WTC11 (cell line): ENCODE measurements around the gene COG2. TPM values are rescaled to one million over a fixed set of nuclear protein-coding genes. Genes with fewer than 3 reads are reported as not detected.
A peak's percentile ranks its signal among the peaks of the same experiment; 100 is the strongest.
"Not testable (repeated sequence)": the region's sequence is repeated elsewhere in the genome, so short reads cannot be mapped to it uniquely, and the experiment has no call there.

Source experiments
- ATAC-seq: fragments of 200-7000 bp; cut with Tn5 transposase; 2 replicates; pipeline ENCODE4 v1.10.0; 2021; ENCODE audit warnings: mild to moderate bottlenecking, moderate library complexity
- CTCF ChIA-PET: fragments of 300-600 bp; sonication (Branson Sonifier 250); formaldehyde crosslinking; loops from one replicate; lab custom pipeline; 2021; ENCODE audit warnings: antibody characterized with exemption; lab: Charles Lee
- POLR2A ChIA-PET: fragments of 350-600 bp; sonication (Branson Sonifier 250); formaldehyde crosslinking; loops from one replicate; lab custom pipeline; 2021; ENCODE audit warnings: antibody characterized with exemption; lab: Charles Lee
- DNase-seq: peaks from one replicate; pipeline ENCODE4 v3.0.0; 2021; ENCODE audit warnings: low spot score
- H3K27ac Mint-ChIP-seq: 2 replicates; pipeline ENCODE4 v1.8.0; 2021; ENCODE audit warnings: mixed read lengths
- H3K27me3 Mint-ChIP-seq: 2 replicates; pipeline ENCODE4 v1.8.0; 2021; ENCODE audit warnings: low read depth, mild to moderate bottlenecking, moderate library complexity, mixed read lengths
- H3K36me3 Mint-ChIP-seq: 2 replicates; pipeline ENCODE4 v1.8.0; 2021; ENCODE audit warnings: mixed read lengths
- H3K4me1 Mint-ChIP-seq: 2 replicates; pipeline ENCODE4 v1.8.0; 2022; ENCODE audit warnings: mixed read lengths
- H3K4me3 Mint-ChIP-seq: 2 replicates; pipeline ENCODE4 v1.8.0; 2021; ENCODE audit warnings: mild to moderate bottlenecking, moderate library complexity, mixed read lengths
- H3K9me3 Mint-ChIP-seq: 2 replicates; pipeline ENCODE4 v1.8.0; 2021; ENCODE audit warnings: mixed read lengths
- ATF1 ChIP-seq: sonication (generic); formaldehyde crosslinking; IDR thresholded peaks from 2 replicates; pipeline ENCODE4 v1.8.1; 2023; ENCODE audit warnings: mild to moderate bottlenecking, moderate library complexity, missing genetic modification reagents
- GABPB1 ChIP-seq: sonication (generic); formaldehyde crosslinking; IDR thresholded peaks from 2 replicates; pipeline ENCODE4 v1.8.1; 2023; ENCODE audit warnings: mild to moderate bottlenecking, missing genetic modification reagents
- GTF2I ChIP-seq: fragments of 250-450 bp; sonication (Bioruptor Pico); conservative IDR thresholded peaks from 2 replicates; pipeline ENCODE4 v1.4.0; 2021; ENCODE audit warnings: mild to moderate bottlenecking
- MYBL2 ChIP-seq: sonication (generic); formaldehyde crosslinking; IDR thresholded peaks from 2 replicates; pipeline ENCODE4 v1.8.1; 2023; ENCODE audit warnings: mild to moderate bottlenecking, moderate library complexity, missing genetic modification reagents
- NFATC4 ChIP-seq: fragments of 250-450 bp; sonication (Bioruptor Pico); IDR thresholded peaks from 2 replicates; pipeline ENCODE4 v1.9.0; 2021; ENCODE audit warnings: mild to moderate bottlenecking
- NFE2L1 ChIP-seq: sonication (generic); formaldehyde crosslinking; IDR thresholded peaks from 2 replicates; pipeline ENCODE4 v1.8.1; 2023; ENCODE audit warnings: missing genetic modification reagents
- NR3C1 ChIP-seq: sonication (generic); formaldehyde crosslinking; conservative IDR thresholded peaks from 2 replicates; pipeline ENCODE4 v1.8.1; 2023; ENCODE audit warnings: low read depth, mild to moderate bottlenecking, missing genetic modification reagents
- SP1 ChIP-seq: sonication (generic); formaldehyde crosslinking; conservative IDR thresholded peaks from 2 replicates; pipeline ENCODE4 v1.8.1; 2022; ENCODE audit warnings: missing genetic modification reagents
- TP53 ChIP-seq: sonication (generic); formaldehyde crosslinking; IDR thresholded peaks from 2 replicates; pipeline ENCODE4 v1.8.1; 2023; ENCODE audit warnings: mild to moderate bottlenecking, missing genetic modification reagents
- ZNF219 ChIP-seq: sonication (generic); formaldehyde crosslinking; IDR thresholded peaks from 2 replicates; pipeline ENCODE4 v1.8.0; 2023; ENCODE audit warnings: missing genetic modification reagents, mild to moderate bottlenecking, borderline replicate concordance
- ZNF263 ChIP-seq: sonication (generic); formaldehyde crosslinking; IDR thresholded peaks from 2 replicates; pipeline ENCODE4 v1.8.1; 2022; ENCODE audit warnings: low read depth, mild to moderate bottlenecking, moderate library complexity, missing genetic modification reagents
- ZNF423 ChIP-seq: fragments of 250-450 bp; sonication (Bioruptor Pico); IDR thresholded peaks from 2 replicates; pipeline ENCODE4 v2.1.2; 2022; ENCODE audit warnings: mild to moderate bottlenecking, moderate library complexity
- total RNA-seq: library from RNA; stranded (reverse); gene quantifications from 3 replicates; pipeline ENCODE4 v1.2.3, GENCODE V29; 2021
- TF ChIP-seq, protein P1 (sequence below): sonication (generic); formaldehyde crosslinking; IDR thresholded peaks from 2 replicates; pipeline ENCODE4 v1.8.1; 2022; ENCODE audit warnings: low read depth, missing genetic modification reagents, borderline replicate concordance
- TF ChIP-seq, protein P2 (sequence below): sonication (generic); formaldehyde crosslinking; IDR thresholded peaks from 2 replicates; pipeline ENCODE4 v1.8.0; 2022; ENCODE audit warnings: mild to moderate bottlenecking, missing genetic modification reagents

Gene COG2
- total RNA-seq, 1 experiment from 2014 or later: 30.9 TPM

DNA sequence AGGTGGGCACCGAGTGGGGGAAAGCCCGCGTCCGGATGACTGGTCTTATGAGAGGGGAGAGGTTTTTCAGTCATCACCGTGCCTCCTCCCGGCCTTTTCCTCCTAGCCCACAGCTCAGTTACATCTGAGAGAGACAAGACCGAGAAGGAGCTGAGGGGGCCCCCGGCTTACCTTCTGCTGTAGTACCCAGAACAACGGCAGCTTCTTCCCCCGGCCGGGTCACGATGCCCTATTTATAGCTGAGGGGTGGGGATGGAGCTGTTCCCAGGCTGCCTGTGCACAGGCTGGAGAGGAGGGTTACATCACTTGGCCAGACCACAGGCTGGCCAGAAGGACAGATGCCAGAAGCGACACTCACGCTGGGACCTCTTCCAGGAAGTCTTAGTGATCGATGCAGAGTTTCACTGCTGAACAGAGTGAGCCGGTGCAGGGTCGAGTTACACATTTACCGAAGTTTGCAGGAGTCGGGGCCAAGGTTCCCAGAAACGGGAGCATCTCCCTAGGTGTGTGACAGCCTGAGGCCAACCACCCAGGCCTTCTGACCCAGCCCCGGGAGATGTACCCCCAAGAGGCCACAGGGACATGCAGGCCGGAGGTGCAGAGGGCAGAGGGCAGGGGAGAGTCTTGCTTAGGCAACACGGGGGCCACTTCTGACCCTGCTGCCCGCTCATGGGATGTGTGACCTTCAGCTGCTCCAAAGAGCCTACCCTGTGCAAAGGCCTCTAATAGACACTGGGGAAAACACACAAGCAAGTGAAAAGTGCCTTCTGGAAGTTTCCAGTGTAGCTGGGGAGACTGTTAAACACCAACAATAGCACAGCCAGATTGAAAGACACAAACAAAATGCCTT, 71.9 kb downstream of the COG2 start, which contains the start of gene AGT:
TSS of gene AGT (minus strand) at position 208 of the 850 bp plus-strand sequence. CDS start 3,299 bp downstream, outside the sequence.
- Mint-ChIP-seq H3K27me3 (no peaks in the 10 kb centered on the region; the same call in 1 of the 2 replicates), H3K36me3 (no peaks in the 10 kb centered on the region), H3K9me3 (peaks cover 5% of the 10 kb centered on the region), H3K27ac (no peak within 1 kb of the TSS), H3K4me3 (no peak within 1 kb of the TSS), H3K4me1 (peaks cover 8% of the 10 kb centered on the region)
- no peak for DNase-seq
- CTCF ChIA-PET: interaction anchor here (0.9 to 2.6 kb wide), 3 partner anchors 16 to 72 kb away, joined by 3 to 13 read pairs (median 8); no protein-coding TSS in a partner anchor
- peak; percentile 39 for ATAC-seq
- POLR2A ChIA-PET: no interaction called here
- TF ChIP-seq NFE2L1: no peak
- TF ChIP-seq GABPB1 (CRISPR knock-in tag): peak; percentile 95

DNA sequence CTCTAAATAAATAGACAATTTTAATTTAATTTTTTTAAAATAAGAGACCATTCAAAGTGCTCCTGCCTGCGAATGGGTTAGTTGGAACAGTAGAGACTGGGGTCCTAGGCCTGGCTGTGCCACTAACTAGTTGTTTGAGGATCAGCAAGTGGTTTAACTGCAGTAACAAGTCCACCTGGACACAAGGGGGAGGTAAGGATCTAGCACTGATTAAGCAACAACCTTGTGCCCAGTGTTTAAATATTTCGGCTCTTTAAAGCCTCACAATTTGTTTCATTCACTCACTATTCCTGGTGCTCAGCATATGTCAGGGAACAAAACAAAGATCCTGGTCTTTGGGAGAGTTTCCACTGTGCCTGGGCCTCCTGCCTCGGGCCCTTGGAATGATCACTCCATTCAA, 73.2 kb downstream of the COG2 start:
- H3K4me3 Mint-ChIP-seq: no peak overlapping the region
- no peaks in the 10 kb centered on the region for H3K36me3 Mint-ChIP-seq
- ChIA-PET POLR2A (no interaction called here), CTCF (interaction anchor here (1.0 to 2.3 kb wide), 2 partner anchors 38 to 45 kb away, joined by 5 to 8 read pairs; no protein-coding TSS in a partner anchor)
- no peak for TF ChIP-seq ATF1 (CRISPR knock-in tag)
- TF ChIP-seq ZNF423 (CRISPR knock-in tag): no peak
- TF ChIP-seq SP1 (CRISPR knock-in tag): no peak
- no peak for TF ChIP-seq MYBL2 (CRISPR knock-in tag)
- TF ChIP-seq ZNF219 (CRISPR knock-in tag): no peak
- no peak for TF ChIP-seq ZNF263 (CRISPR knock-in tag)
- TF ChIP-seq TP53 (CRISPR knock-in tag): no peak
- DNase-seq: no peak
- peak; percentile 55; the same call in 1 of the 2 replicates for ATAC-seq
- no peak overlapping the region for H3K27ac Mint-ChIP-seq
- no peaks in the 10 kb centered on the region; the same call in 1 of the 2 replicates for H3K27me3 Mint-ChIP-seq
- H3K4me1 Mint-ChIP-seq: peaks cover 8% of the 10 kb centered on the region
- H3K9me3 Mint-ChIP-seq: peaks cover 5% of the 10 kb centered on the region

DNA sequence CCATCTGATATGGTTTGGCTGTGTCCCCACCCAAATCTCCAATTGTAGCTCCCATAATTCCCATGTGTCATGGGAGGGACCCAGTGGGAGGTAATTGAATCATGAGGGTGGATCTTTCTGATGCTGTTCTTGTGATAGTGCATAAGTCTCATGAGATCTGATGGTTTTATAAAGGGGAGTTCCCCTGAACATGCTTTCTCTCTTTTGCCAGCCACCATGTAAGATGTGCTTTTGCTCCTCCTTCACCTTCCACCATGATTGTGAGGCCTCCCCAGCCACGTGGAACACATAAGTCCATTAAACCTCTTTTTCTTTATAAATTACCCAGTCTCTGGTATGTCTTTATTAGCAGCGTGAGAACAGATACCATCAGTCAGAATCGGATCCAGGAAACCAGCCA, 74.2 kb downstream of the COG2 start:
- H3K27me3 Mint-ChIP-seq, DNase-seq, H3K27ac Mint-ChIP-seq, H3K4me3 Mint-ChIP-seq, ATAC-seq, H3K9me3 Mint-ChIP-seq, H3K36me3 Mint-ChIP-seq, H3K4me1 Mint-ChIP-seq, POLR2A ChIA-PET: not testable (repeated sequence)
- CTCF ChIA-PET: interaction anchor here (1.0 kb wide), 1 partner anchor 77 kb away, joined by 3 read pairs; no protein-coding TSS in a partner anchor

DNA sequence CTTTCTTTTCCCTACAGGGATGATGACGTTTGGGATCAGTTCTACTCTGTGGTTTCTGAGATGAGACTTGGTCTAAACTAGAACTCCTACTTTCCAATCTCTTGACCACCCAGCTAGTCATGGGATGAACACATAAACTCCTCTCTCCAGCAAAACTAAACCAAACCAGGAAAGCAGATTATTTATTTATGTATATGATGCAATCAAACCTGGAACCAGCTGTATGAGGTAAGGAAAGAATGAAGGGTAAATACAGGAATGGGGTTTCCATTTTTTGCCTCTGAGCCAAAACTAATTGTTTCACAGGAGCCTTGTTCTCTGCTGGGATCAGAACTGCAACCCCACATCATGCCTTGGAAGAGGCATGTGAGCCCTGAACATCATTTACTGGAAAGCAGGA, 75.0 kb downstream of the COG2 start:
- Mint-ChIP-seq H3K4me1 (peaks cover 8% of the 10 kb centered on the region), H3K27ac (no peak overlapping the region), H3K9me3 (peaks cover 17% of the 10 kb centered on the region), H3K27me3 (peaks cover 8% of the 10 kb centered on the region), H3K36me3 (peaks cover 11% of the 10 kb centered on the region), H3K4me3 (no peak overlapping the region)
- POLR2A ChIA-PET: no interaction called here
- no peak for ATAC-seq
- CTCF ChIA-PET: no interaction called here
- TF ChIP-seq, protein P1, sequence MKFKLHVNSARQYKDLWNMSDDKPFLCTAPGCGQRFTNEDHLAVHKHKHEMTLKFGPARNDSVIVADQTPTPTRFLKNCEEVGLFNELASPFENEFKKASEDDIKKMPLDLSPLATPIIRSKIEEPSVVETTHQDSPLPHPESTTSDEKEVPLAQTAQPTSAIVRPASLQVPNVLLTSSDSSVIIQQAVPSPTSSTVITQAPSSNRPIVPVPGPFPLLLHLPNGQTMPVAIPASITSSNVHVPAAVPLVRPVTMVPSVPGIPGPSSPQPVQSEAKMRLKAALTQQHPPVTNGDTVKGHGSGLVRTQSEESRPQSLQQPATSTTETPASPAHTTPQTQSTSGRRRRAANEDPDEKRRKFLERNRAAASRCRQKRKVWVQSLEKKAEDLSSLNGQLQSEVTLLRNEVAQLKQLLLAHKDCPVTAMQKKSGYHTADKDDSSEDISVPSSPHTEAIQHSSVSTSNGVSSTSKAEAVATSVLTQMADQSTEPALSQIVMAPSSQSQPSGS (CRISPR knock-in tag): no peak
- TF ChIP-seq SP1 (CRISPR knock-in tag): no peak
- no peak for TF ChIP-seq GTF2I
- no peak for TF ChIP-seq NR3C1
- no peak for TF ChIP-seq NFATC4 (CRISPR knock-in tag)
- TF ChIP-seq, protein P2, sequence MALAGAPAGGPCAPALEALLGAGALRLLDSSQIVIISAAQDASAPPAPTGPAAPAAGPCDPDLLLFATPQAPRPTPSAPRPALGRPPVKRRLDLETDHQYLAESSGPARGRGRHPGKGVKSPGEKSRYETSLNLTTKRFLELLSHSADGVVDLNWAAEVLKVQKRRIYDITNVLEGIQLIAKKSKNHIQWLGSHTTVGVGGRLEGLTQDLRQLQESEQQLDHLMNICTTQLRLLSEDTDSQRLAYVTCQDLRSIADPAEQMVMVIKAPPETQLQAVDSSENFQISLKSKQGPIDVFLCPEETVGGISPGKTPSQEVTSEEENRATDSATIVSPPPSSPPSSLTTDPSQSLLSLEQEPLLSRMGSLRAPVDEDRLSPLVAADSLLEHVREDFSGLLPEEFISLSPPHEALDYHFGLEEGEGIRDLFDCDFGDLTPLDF (CRISPR knock-in tag): no peak
- DNase-seq: no peak

DNA sequence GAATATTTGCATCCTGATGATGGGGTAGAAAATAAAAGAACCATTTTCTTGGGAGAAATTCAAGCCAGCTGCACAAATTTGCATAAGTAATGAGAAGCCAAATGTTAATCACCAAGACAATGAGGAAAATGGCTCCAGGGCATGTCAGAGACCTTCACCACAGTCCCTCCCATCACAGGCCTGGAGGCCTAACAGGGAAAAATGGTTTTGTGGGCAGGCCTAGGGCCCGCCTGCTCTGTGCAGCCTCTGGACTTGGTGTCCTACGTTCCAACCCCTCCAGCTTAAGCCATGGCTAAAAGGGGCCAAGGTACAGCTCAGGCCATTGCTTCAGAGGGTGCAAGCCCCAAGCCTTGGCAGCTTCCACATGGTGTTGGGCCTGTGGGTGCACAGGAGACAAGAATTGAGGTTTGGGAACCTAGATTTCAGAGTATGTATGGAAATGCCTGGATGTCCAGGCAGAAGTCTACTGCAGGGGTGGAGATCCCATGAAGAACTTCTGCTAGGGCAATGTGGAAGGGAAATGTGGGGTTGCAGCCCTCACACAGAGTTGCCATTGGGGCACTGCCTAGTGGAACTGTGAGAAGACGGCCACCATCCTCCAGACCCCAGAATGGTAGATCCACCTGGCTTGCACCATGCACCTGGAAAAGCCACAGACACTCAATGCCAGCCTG, 79.7 kb downstream of the COG2 start:
- Mint-ChIP-seq H3K9me3 (peaks cover 27% of the 10 kb centered on the region), H3K27me3 (peaks cover 12% of the 10 kb centered on the region), H3K36me3 (peaks cover 19% of the 10 kb centered on the region)
- ATAC-seq, H3K27ac Mint-ChIP-seq, H3K4me3 Mint-ChIP-seq, CTCF ChIA-PET, DNase-seq, POLR2A ChIA-PET, H3K4me1 Mint-ChIP-seq: not testable (repeated sequence)
